GM06990 (cell line): ENCODE data around the gene TTYH2.

ENCODE experiments used
- DNase-seq: peaks from one replicate; pipeline ENCODE4 v3.0.0-alpha.2; 2011; ENCODE audit not compliant: insufficient read length; ENCODE audit errors: extremely low read depth
- H3K27me3 ChIP-seq: replicated peaks from 2 replicates; pipeline ENCODE4 v1.6.0; 2011; ENCODE audit warnings: low read length; ENCODE audit not compliant: control insufficient read depth, insufficient read depth
- H3K36me3 ChIP-seq: 2 replicates; pipeline ENCODE4 v1.5.1; 2011; ENCODE audit warnings: low read length; ENCODE audit not compliant: control insufficient read depth, insufficient read depth
- H3K4me3 ChIP-seq: replicated peaks from 2 replicates; pipeline ENCODE4 v1.5.1; 2011; ENCODE audit warnings: low read depth, mild to moderate bottlenecking, control low read depth, low read length
- TF ChIP-seq, protein P1 (sequence below): IDR thresholded peaks from 2 replicates; pipeline ENCODE4 v1.5.1; 2011; ENCODE audit warnings: low read length, control low read depth, mild to moderate bottlenecking, inconsistent platforms; ENCODE audit not compliant: insufficient read depth, poor library complexity, severe bottlenecking

TTYH2 gene

DNA sequence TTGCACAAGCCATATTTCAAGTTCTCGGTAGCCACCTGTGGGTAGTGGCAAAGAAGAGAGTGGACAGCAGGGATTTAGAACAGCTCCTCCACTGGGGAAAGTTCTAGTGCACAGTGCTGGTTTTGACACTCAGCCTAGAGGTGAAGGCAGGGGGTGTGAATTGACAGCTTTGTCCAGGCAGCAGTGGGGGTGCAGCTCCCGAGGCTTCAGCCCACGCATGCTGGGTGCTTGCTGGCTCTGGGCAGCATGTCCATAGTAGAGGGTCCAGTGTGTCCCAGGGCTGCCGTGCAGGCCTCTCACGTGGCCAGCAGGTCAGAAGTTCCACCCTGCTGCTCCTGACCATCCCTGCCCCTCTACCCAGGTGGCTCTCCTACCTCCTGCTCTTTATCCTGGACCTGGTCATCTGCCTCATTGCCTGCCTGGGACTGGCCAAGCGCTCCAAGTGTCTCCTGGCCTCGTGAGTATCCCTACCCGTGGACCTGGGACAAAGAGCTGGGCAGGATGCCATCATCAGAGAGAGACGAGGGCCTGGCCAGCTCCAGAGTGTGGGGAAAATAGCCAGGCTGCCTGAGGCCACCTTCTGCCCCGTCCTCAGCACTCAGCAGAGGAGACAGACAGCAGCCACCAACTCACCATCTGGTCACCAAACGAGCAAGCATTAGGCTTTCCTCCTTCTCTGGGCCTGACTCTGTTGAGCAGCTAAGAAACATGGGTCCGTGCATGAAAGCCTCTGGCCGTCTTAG lies 29.8 kb downstream of the TTYH2 start:
- H3K27me3 ChIP-seq, result no peaks in the 10 kb centered on the region
- H3K36me3 ChIP-seq, result no peaks in the 10 kb centered on the region
- no peak overlapping the region for H3K4me3 ChIP-seq
- DNase-seq, result no peak
- TF ChIP-seq, protein P1, sequence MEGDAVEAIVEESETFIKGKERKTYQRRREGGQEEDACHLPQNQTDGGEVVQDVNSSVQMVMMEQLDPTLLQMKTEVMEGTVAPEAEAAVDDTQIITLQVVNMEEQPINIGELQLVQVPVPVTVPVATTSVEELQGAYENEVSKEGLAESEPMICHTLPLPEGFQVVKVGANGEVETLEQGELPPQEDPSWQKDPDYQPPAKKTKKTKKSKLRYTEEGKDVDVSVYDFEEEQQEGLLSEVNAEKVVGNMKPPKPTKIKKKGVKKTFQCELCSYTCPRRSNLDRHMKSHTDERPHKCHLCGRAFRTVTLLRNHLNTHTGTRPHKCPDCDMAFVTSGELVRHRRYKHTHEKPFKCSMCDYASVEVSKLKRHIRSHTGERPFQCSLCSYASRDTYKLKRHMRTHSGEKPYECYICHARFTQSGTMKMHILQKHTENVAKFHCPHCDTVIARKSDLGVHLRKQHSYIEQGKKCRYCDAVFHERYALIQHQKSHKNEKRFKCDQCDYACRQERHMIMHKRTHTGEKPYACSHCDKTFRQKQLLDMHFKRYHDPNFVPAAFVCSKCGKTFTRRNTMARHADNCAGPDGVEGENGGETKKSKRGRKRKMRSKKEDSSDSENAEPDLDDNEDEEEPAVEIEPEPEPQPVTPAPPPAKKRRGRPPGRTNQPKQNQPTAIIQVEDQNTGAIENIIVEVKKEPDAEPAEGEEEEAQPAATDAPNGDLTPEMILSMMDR, result no peak

DNA sequence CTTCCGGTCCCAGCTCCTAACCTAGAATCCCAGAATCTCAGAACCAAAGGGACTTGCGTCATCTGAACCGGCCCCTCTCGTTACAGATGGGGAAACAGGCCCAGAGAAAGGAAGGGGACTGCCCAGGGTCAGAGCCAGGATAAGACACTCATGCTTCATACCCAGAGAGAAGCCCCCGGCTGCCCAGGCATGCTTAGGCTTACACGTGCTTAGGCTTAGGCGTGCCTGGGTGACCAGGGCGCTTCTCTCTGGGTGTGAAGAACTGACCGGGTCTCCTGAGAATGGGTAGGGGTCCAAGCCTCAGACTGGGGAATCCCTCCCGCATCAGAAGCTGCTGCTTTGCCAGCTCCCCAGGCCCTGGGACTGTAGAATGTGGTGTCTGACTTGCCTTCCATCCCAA lies 30.8 kb downstream of the TTYH2 start:
- Histone ChIP-seq H3K27me3 (no peaks in the 10 kb centered on the region), H3K4me3 (no peak overlapping the region), H3K36me3 (no peaks in the 10 kb centered on the region)
- DNase-seq, result no peak
- TF ChIP-seq, protein P1, result no peak

DNA sequence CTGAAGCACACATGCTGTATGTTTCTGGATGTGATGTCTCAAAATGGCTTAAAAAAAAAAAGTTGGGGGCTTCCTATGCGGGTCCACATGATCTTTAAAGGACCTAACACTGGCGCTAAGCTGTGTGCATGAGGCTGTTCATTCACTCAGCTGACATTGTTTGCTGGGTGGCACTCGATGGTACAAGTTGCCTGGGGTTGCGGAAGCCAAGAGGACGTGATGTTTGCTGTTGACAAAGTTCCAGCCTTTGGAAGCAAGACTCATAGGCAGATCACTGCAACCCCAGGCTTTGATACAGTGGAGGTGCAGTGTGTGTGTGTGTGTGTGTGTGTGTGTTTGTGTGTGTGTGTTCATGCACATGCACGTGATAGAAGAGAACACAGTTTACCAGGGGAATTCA lies 31.2 kb downstream of the TTYH2 start:
- no peaks in the 10 kb centered on the region for H3K27me3 ChIP-seq
- no peaks in the 10 kb centered on the region for H3K36me3 ChIP-seq
- DNase-seq, result no peak
- H3K4me3 ChIP-seq, result no peak overlapping the region
- TF ChIP-seq, protein P1, result no peak

DNA sequence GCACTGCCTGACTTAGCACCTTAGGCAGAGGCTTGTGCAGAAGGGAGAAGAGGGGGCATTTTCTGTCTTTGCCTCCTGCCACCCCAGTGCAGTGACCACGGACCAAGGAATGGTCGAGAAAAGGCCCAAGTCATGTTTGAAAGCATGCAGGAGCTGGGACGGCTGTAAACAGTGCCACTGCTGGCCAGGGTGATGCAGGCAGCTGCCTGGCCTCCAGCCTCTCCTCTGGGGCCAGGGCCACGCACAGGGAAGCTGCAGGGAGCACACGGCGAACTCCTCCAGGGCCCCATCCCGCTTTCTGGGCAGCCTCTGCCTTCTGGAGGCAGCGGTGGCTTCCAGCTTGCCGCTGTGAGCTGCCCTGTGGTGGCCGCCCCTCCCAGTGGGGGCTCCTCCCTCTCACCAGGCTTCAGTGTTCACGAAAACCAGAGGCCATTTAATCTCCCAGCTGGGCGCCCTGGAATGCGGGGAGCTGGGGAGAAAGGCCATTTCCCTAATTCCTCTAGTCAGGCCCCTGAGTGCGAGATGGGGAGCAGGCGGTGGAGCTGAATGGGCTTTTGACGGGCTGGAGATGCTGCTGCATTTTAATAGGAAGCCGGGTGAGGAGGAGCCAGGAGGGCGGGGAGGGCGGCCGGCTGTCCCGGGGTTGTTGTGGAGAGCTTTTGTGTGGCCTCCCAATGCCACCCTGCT lies 31.9 kb downstream of the TTYH2 start:
- no peaks in the 10 kb centered on the region for H3K27me3 ChIP-seq
- TF ChIP-seq, protein P1, result no peak
- H3K4me3 ChIP-seq, result no peak overlapping the region
- no peaks in the 10 kb centered on the region for H3K36me3 ChIP-seq
- DNase-seq, result no peak

DNA sequence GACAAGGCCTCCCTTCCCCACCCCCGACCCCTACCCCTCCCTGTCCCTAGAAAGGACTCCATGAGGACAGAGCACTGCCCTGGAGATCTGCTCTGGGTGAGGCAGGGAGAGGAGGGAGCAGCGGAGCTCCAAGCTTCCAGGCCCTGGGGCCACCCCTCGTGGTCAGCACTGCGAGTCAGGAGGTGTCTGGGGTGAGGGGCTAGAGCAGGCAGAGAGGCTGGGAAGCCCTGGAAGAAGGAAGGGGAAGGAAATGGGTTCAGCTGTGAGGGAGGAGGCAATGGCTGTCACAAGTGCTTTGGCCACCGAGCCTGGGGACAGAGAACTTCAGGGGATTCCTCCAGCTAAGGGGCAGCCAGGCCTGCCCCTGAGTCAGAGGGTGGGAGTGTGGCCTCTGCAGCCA lies 32.5 kb downstream of the TTYH2 start:
- no peaks in the 10 kb centered on the region for H3K36me3 ChIP-seq
- DNase-seq, result no peak
- no peaks in the 10 kb centered on the region for H3K27me3 ChIP-seq
- H3K4me3 ChIP-seq, result no peak overlapping the region
- TF ChIP-seq, protein P1, result no peak
